Stimulated activated CD4-positive, alpha-beta T cell treated with anti-CD3 and anti-CD28 coated beads, Interleukin-1b, Interleukin-23, amount 100 ng/mL, for 1 hour (primary cell): Measurements from ENCODE around the gene SPANXB1.
"Not testable (repeated sequence)": the region's sequence is repeated elsewhere in the genome, so short reads cannot be mapped to it uniquely, and the experiment has no call there.

ENCODE experiments used
- DNase-seq, 2 donors: peaks; one replicate each; pipeline ENCODE4 v3.0.0-alpha.2; 2020; ENCODE audit warnings: low read depth in 2 of 2

Gene SPANXB1

GRCh38 chrX:141002568-141002967 is at the start of gene SPANXB1:
Gene SPANXB1 (plus strand): TSS chrX:141002594. CDS start chrX:141002694, 100 bp downstream.
- DNase-seq: not testable (repeated sequence)

- DNase-seq: no peak
Observed at GRCh38 chrX:140967036-140967435, 35.4 kb upstream of the SPANXB1 start.

GRCh38 chrX:140971099-140971795 is 31.1 kb upstream of the SPANXB1 start:
- DNase-seq: no peak

- DNase-seq: no peak
Observed at GRCh38 chrX:140975472-140975871, 26.9 kb upstream of the SPANXB1 start.

- no peak for DNase-seq
Observed at GRCh38 chrX:140980271-140980670, 22.1 kb upstream of the SPANXB1 start.

DNA sequence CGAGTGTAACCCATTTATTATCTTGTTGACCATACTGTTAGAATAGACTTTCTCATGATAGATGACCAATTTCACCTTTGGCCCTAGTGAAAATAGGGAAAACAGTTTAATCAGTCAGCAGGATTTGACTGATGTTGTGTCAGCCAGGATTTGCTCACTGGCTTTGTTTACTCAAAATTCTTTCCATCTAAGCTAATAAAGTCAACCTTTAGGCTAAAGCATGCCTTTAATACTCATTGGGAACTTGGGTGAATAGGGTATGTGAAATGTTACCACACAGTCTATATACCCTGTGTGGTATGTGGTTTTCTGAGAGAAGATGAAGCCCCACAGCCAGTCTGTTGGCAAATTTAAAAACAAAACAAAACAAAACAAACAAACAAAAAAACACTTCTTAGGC is 18.7 kb upstream of the SPANXB1 start:
- DNase-seq: no peak

GRCh38 chrX:141005243-141005642 is 2.8 kb downstream of the SPANXB1 start:
- DNase-seq: not testable (repeated sequence)

- DNase-seq: not testable (repeated sequence)
Observed at GRCh38 chrX:141044246-141044645, 41.9 kb downstream of the SPANXB1 start.

DNA sequence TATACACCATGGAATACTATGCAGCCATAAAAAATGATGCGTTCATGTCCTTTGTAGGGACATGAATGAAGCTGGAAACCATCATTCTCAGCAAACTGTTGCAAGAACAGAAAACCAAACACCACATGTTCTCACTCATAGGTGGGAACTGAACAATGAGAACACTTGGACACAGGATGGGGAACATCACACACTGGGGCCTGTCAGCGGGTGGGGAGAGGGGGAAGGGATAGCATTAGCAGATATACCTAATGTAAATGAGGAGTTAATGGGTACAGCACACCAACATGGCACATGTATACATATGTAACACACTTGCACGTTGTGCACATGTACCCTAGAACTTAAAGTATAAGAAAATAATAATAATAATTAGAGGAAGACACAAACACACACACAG is 47.5 kb downstream of the SPANXB1 start:
- not testable (repeated sequence) for DNase-seq

GRCh38 chrX:141052098-141052497 is 49.7 kb downstream of the SPANXB1 start:
- not testable (repeated sequence) for DNase-seq
